Motor neuron (in vitro differentiated cells): ENCODE measurements around the gene GPRC5C. TPM values are rescaled to one million over a fixed set of nuclear protein-coding genes. Genes with fewer than 3 reads are reported as not detected.

Experiments used
- ATAC-seq, 8 experiments: fragments of 200-7000 bp; cut with Tn5 transposase; replicated peaks in 6 of 8; 2 replicates each; pipeline ENCODE4 v1.8.0; 2021; ENCODE audit warnings: mild to moderate bottlenecking in 8 of 8, moderate library complexity in 8 of 8
- H3K27ac ChIP-seq, 2 donors: fragments of 250-450 bp; sonication (Bioruptor Pico); 2 replicates each; pipeline ENCODE4 v1.9.0; 2021; ENCODE audit warnings: antibody characterized with exemption in 2 of 2, mild to moderate bottlenecking in 2 of 2, moderate library complexity in 1 of 2
- H3K4me1 ChIP-seq, 2 donors: fragments of 250-450 bp; sonication (Bioruptor Pico); replicated peaks in 1 of 2; 2 replicates each; pipeline ENCODE4 v1.6.1; 2021; ENCODE audit warnings: antibody characterized with exemption in 2 of 2, mild to moderate bottlenecking in 2 of 2, moderate library complexity in 1 of 2
- H3K4me3 ChIP-seq, 5 donors: fragments of 250-450 bp; sonication (Bioruptor Pico); 2 replicates each; pipeline ENCODE4 v1.9.0; 2021; ENCODE audit warnings: antibody characterized with exemption in 5 of 5, mild to moderate bottlenecking in 5 of 5, moderate library complexity in 4 of 5
- WGBS, 10 experiments: fragments of 450-650 bp; shearing (Covaris generic); methylation state at CpG; one replicate each; pipeline ENCODE4 v1.0.0; 2022; 5-methylcytosine and 5-hydroxymethylcytosine counted together
- in situ Hi-C, 9 experiments: fragments of 400-800 bp; cut with MboI; loops; one replicate each; pipeline ENCODE4 v1.15.0; 2021; ENCODE audit warnings: low sequenced_read_pairs in 9 of 9, low pct_unique_long_range_greater_than_20kb in 2 of 9; ENCODE audit not compliant: unreplicated experiment in 9 of 9
- total RNA-seq, 8 experiments: library from RNA; unstranded; fragments of 300-600 nt; gene quantifications; 2 replicates each; pipeline versions ENCODE4 v1.2.3 to v1.2.4, GENCODE V29; 2022

Gene GPRC5C
- total RNA-seq, 8 experiments from 2014 or later, result 1.2 to 39.7 (median 19.8) TPM

GRCh38 chr17:74460996-74461395, 29.1 kb downstream of the GPRC5C start:
- ATAC-seq, result no peak
- in situ Hi-C loops, result no loop called here
- Histone ChIP-seq H3K4me3 (no peak overlapping the region), H3K4me1 (peaks cover 7 to 9% of the 10 kb centered on the region in 2 donors), H3K27ac (no peak overlapping the region)
- WGBS, 10 experiments, result 20 to 100% (median 38%) methylated on average over 1 of the region's 7 CpGs; no CpG with 5 or more reads in 7 of the 10 experiments

GRCh38 chr17:74461611-74462010, 29.7 kb downstream of the GPRC5C start:
- in situ Hi-C loops, result no loop called here
- no peak for ATAC-seq
- no peak overlapping the region for H3K27ac ChIP-seq
- 0 to 100% (median 67%) methylated on average over 1 to 3 of the region's 10 CpGs; no CpG with 5 or more reads in 5 of the 10 experiments for WGBS, 10 experiments
- H3K4me3 ChIP-seq, result no peak overlapping the region
- peaks cover 3 to 5% of the 10 kb centered on the region in 2 donors for H3K4me1 ChIP-seq

GRCh38 chr17:74464730-74465377, 33.0 kb downstream of the GPRC5C start:
- 80 to 100% (median 84%) methylated on average over 1 to 7 of the region's 7 CpGs; no CpG with 5 or more reads in 4 of the 10 experiments for WGBS, 10 experiments
- Histone ChIP-seq H3K4me3 (no peak overlapping the region), H3K4me1 (peaks cover 0 to 4% of the 10 kb centered on the region in 2 donors), H3K27ac (no peak overlapping the region)
- no peak for ATAC-seq
- in situ Hi-C loops, result no loop called here

GRCh38 chr17:74465378-74466110, 33.7 kb downstream of the GPRC5C start:
- in situ Hi-C loops, result no loop called here
- no peak overlapping the region for H3K4me3 ChIP-seq
- no peak overlapping the region for H3K27ac ChIP-seq
- no peak for ATAC-seq
- H3K4me1 ChIP-seq, result peaks cover 0 to 4% of the 10 kb centered on the region in 2 donors
- WGBS, 10 experiments, result 0 to 100% (median 71%) methylated on average over 1 to 6 of the region's 8 CpGs; no CpG with 5 or more reads in 1 of the 10 experiments

DNA sequence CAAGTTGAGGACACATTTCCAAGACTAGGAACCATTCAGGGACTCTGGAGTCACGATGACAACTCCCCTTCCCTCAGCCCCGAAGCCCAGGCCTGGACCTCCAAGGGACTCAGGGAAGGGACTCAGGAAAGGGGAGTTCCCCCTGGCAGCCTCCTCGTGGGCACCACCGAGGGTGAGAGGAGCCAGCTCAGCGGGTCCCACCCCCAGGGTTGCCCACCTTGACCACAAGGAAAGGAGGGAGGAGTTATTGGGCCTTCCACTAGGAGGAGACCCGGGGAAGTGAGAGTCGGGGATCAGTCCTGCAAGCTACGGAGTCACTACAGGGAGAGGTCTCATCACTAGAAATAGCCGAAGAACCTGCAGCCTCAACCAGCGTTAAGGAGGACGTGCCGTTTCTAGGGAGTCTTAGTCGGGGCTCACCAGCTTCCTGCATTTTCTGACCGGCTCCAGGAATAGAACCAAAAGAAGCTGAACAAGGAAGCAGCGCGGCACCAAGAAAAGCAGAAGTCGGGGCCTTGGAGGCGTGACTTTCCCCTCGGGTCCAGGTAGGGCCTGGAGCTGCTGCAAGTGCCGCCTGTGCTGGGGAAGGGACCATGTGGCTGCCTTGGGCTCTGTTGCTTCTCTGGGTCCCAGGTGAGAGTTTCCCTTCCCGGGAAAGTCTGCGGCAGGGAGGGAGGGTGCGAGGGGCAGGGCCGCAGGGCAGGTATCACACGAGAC, 34.4 kb downstream of the GPRC5C start, which contains the start of gene CD300A:
Gene CD300A, plus strand, starts transcription at position 524 of the 717 bp plus-strand sequence. Its CDS starts 70 bp downstream, at position 594.
- H3K27ac ChIP-seq, result no peak within 1 kb of the TSS
- 4 to 90% (median 69%) methylated on average over 2 to 15 of the region's 25 CpGs; no CpG with 5 or more reads in 4 of the 10 experiments for WGBS, 10 experiments

GRCh38 chr17:74466828-74467184, 34.9 kb downstream of the GPRC5C start:
- peaks cover 0 to 4% of the 10 kb centered on the region in 2 donors for H3K4me1 ChIP-seq
- 4 to 53% methylated on average over 4 to 5 of the region's 11 CpGs; no CpG with 5 or more reads in 8 of the 10 experiments for WGBS, 10 experiments
- H3K27ac ChIP-seq, result no peak overlapping the region
- H3K4me3 ChIP-seq, result no peak overlapping the region
- ATAC-seq, result peak in 1 of 8 experiments; percentile 4
- in situ Hi-C loops, result no loop called here

More for the DNA sequence above, 34.4 kb downstream of the GPRC5C start, which contains the start of gene CD300A:
- Histone ChIP-seq H3K4me1 (peaks cover 0 to 4% of the 10 kb centered on the region in 2 donors), H3K4me3 (no peak within 1 kb of the TSS)
- ATAC-seq, result no peak
- in situ Hi-C loops, result no loop called here

DNA sequence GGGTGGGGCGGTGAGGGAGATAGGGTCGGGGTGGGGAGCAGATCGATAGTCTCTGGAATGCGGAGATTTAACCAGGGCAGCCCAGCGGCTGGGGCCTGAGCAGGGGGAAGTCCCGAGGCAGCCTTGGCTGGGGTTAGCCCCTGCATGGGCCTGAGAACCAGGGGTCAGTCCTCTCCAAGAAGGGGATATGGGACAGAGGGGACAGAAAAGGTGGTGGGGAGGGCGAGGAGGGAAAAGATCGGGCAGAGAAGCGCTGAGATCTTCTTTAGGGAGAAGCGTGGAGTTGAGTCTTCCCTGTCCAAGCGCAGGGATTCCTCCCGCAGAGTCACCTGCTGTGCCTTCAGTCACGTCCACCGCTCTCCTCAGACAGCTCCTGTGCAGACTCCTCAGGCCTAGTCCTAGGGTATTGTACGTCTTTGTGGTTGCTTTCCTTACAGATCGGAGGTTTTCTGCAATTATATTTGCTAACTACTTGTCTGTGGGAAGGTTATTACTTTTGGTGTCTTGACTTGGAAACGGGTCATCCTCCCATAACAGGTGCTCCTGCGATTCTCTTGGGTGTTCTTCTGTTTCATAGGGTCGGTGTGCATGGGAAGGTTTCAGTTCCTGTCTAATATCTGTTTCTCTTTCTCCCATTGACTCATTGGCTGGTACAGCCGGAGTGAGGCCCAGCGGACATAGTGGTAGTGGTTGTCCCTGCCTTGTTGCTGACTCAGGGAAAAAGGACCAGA, 35.5 kb downstream of the GPRC5C start:
- in situ Hi-C loops, result no loop called here
- no peak for ATAC-seq
- Histone ChIP-seq H3K4me1 (peaks cover 0 to 4% of the 10 kb centered on the region in 2 donors), H3K27ac (no peak overlapping the region), H3K4me3 (no peak overlapping the region)
- WGBS, 10 experiments, result 33 to 91% (median 84%) methylated on average over 1 to 12 of the region's 21 CpGs; no CpG with 5 or more reads in 1 of the 10 experiments

- H3K4me1 ChIP-seq, result peaks cover 0 to 4% of the 10 kb centered on the region in 2 donors
- no peak overlapping the region for H3K27ac ChIP-seq
- 20 to 84% (median 83%) methylated on average over 1 to 3 of the region's 3 CpGs; no CpG with 5 or more reads in 5 of the 10 experiments for WGBS, 10 experiments
- in situ Hi-C loops, result no loop called here
- no peak for ATAC-seq
- H3K4me3 ChIP-seq, result no peak overlapping the region
These were observed 39.5 kb downstream of the GPRC5C start for GRCh38 chr17:74471341-74471740.

GRCh38 chr17:74472890-74473289, 41.0 kb downstream of the GPRC5C start:
- ATAC-seq, result no peak
- in situ Hi-C loops, result no loop called here
- WGBS, 10 experiments, result 60% methylated on average over 1 to 2 of the region's 4 CpGs; no CpG with 5 or more reads in 8 of the 10 experiments
- Histone ChIP-seq H3K4me3 (no peak overlapping the region), H3K27ac (no peak overlapping the region), H3K4me1 (no peaks in the 10 kb centered on the region)

DNA sequence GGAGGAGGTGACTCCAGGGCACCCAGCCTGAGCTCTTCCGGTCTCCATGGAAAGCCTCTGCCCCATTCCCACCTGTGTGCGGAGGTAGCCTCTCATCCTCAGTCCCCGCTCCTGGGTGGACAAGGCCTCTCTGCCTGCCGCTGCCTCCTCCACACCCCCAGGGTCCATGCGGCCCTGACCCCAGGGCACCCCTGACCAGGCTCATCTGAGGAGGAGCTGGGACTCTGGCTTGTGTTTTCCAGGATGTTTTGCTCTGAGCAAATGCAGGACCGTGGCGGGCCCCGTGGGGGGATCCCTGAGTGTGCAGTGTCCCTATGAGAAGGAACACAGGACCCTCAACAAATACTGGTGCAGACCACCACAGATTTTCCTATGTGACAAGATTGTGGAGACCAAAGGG, 41.4 kb downstream of the GPRC5C start:
- WGBS, 10 experiments, result 18 to 100% (median 90%) methylated on average over 1 to 4 of the region's 8 CpGs; no CpG with 5 or more reads in 7 of the 10 experiments
- no peak overlapping the region for H3K4me3 ChIP-seq
- ATAC-seq, result no peak
- H3K4me1 ChIP-seq, result no peaks in the 10 kb centered on the region
- H3K27ac ChIP-seq, result no peak overlapping the region
- in situ Hi-C loops, result no loop called here

DNA sequence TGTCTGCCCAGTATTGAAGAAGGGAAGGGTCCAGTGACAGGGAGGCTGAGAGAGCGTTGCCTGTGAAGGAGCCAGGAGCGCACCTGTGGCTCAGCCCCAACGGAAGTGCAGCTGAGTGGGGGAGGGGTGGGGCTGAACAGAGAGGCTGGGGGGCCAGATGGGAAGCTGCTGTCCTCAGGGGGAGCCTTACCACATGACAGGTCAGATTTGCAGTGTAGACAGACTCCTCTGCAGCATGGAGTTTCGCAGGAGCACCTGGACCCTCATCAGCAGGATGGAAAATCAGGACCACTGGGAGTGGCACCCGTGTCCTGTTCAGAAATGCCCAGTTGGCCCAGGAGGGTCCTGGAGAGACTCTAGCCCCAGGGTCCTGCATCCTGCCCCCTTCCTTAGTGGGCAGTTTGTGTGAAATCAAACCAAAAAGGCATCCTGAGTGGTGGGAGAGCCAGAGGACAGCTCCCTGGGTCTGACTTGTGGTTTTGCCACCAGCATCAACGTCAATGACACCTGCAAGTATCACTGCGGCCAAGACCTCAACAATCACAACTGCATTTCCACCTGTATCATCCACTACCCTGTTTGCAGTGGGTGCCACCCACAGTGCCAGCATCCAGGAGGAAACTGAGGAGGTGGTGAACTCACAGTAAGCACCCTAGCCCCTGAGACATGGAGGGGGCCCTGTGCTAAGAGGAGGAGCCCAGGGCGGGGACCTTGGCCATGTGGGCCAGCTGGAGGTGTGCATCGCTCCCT, 42.3 kb downstream of the GPRC5C start:
- Histone ChIP-seq H3K27ac (no peak overlapping the region), H3K4me3 (no peak overlapping the region), H3K4me1 (no peaks in the 10 kb centered on the region)
- WGBS, 10 experiments, result 50 to 90% methylated on average over 1 to 2 of the region's 9 CpGs; no CpG with 5 or more reads in 8 of the 10 experiments
- in situ Hi-C loops, result no loop called here
- ATAC-seq, result no peak

- no peak overlapping the region for H3K27ac ChIP-seq
- in situ Hi-C loops, result no loop called here
- WGBS, 10 experiments, result 0 to 100% (median 78%) methylated on average over 1 to 3 of the region's 4 CpGs
- H3K4me3 ChIP-seq, result no peak overlapping the region
- no peak for ATAC-seq
- no peaks in the 10 kb centered on the region for H3K4me1 ChIP-seq
These were observed 43.3 kb downstream of the GPRC5C start for GRCh38 chr17:74475189-74475588.
